Neutrophil (primary cell): ENCODE data around the gene CFAP65.

Experiments used
- H3K27ac ChIP-seq: fragments of 200-600 bp; sonication (generic); 2 replicates; pipeline ENCODE4 v1.5.1; 2016; ENCODE audit warnings: mild to moderate bottlenecking, moderate library complexity
- H3K27me3 ChIP-seq: fragments of 200-600 bp; sonication (generic); 2 replicates; pipeline ENCODE4 v1.6.0; 2016; ENCODE audit warnings: mild to moderate bottlenecking
- H3K36me3 ChIP-seq: fragments of 200-600 bp; sonication (generic); 2 replicates; pipeline ENCODE4 v1.5.1; 2017
- H3K4me1 ChIP-seq, 2 experiments: fragments of 200-600 bp in 1 of 2; sonication (generic) in 1 of 2; 1 replicate in 1 of 2; 2 replicates in 1 of 2; pipeline versions ENCODE4 v1.5.1 to v1.6.1; 2013 to 2016; ENCODE audit warnings: low read depth in 1 of 2, low read length in 1 of 2, mild to moderate bottlenecking in 1 of 2, moderate library complexity in 1 of 2; ENCODE audit not compliant: control insufficient read depth in 1 of 2, insufficient read depth in 1 of 2
- H3K4me3 ChIP-seq, 2 experiments: fragments of 200-600 bp in 1 of 2; sonication (generic) in 1 of 2; 1 replicate in 1 of 2; 2 replicates in 1 of 2; pipeline ENCODE4 v1.5.1; 2013 to 2016; ENCODE audit warnings: low read depth in 1 of 2, low read length in 1 of 2, mild to moderate bottlenecking in 1 of 2, moderate library complexity in 1 of 2
- H3K9me3 ChIP-seq: fragments of 200-600 bp; sonication (generic); 2 replicates; pipeline ENCODE4 v1.5.1; 2016
- CTCF ChIP-seq: fragments of 200-600 bp; sonication (generic); IDR thresholded peaks from 2 replicates; pipeline ENCODE4 v1.5.1; 2016; ENCODE audit warnings: antibody characterized with exemption

Gene CFAP65

GRCh38 chr2:219087361-219087760 lies 46.0 kb upstream of the CFAP65 start:
- no peak for TF ChIP-seq CTCF
- H3K9me3 ChIP-seq: no peaks in the 10 kb centered on the region

GRCh38 chr2:219086196-219086595 lies 44.9 kb upstream of the CFAP65 start:
- Histone ChIP-seq H3K27ac (peak overlapping the region; percentile 72), H3K4me3 (no peak overlapping the region), H3K27me3 (no peaks in the 10 kb centered on the region), H3K36me3 (no peaks in the 10 kb centered on the region), H3K9me3 (no peaks in the 10 kb centered on the region), H3K4me1 (peaks cover 60 to 61% of the 10 kb centered on the region in 2 experiments)
- no peak for TF ChIP-seq CTCF

More at GRCh38 chr2:219087361-219087760, 46.0 kb upstream of the CFAP65 start:
- Histone ChIP-seq H3K36me3 (no peaks in the 10 kb centered on the region), H3K27me3 (no peaks in the 10 kb centered on the region), H3K4me1 (peaks cover 49% of the 10 kb centered on the region in 2 experiments), H3K27ac (no peak overlapping the region), H3K4me3 (no peak overlapping the region)

- Histone ChIP-seq H3K27ac (peak overlapping the region; percentile 72), H3K9me3 (no peaks in the 10 kb centered on the region), H3K4me3 (no peak overlapping the region), H3K27me3 (no peaks in the 10 kb centered on the region), H3K4me1 (peaks cover 63 to 66% of the 10 kb centered on the region in 2 experiments), H3K36me3 (no peaks in the 10 kb centered on the region)
- TF ChIP-seq CTCF: no peak
Measured at GRCh38 chr2:219084791-219085190, 43.5 kb upstream of the CFAP65 start.

GRCh38 chr2:219082332-219082958 lies 41.1 kb upstream of the CFAP65 start:
- Histone ChIP-seq H3K27ac (peak overlapping the region; percentile 63), H3K27me3 (no peaks in the 10 kb centered on the region), H3K9me3 (no peaks in the 10 kb centered on the region), H3K4me3 (no peak overlapping the region), H3K4me1 (peaks cover 64 to 71% of the 10 kb centered on the region in 2 experiments), H3K36me3 (no peaks in the 10 kb centered on the region)
- TF ChIP-seq CTCF: no peak

GRCh38 chr2:219081701-219082331 lies 40.5 kb upstream of the CFAP65 start:
- H3K27me3 ChIP-seq: no peaks in the 10 kb centered on the region
- peaks cover 66 to 73% of the 10 kb centered on the region in 2 experiments for H3K4me1 ChIP-seq
- TF ChIP-seq CTCF: no peak
- H3K4me3 ChIP-seq: no peak overlapping the region
- no peaks in the 10 kb centered on the region for H3K9me3 ChIP-seq
- H3K36me3 ChIP-seq: no peaks in the 10 kb centered on the region
- peak overlapping the region; percentile 63 for H3K27ac ChIP-seq
